ENCODE measurements around the gene CDKAL1. TPM values are rescaled to one million over a fixed set of nuclear protein-coding genes. Genes with fewer than 3 reads are reported as not detected.

CDKAL1 gene
- total RNA-seq, 1 donor from 2014 or later: 39.6 TPM

DNA sequence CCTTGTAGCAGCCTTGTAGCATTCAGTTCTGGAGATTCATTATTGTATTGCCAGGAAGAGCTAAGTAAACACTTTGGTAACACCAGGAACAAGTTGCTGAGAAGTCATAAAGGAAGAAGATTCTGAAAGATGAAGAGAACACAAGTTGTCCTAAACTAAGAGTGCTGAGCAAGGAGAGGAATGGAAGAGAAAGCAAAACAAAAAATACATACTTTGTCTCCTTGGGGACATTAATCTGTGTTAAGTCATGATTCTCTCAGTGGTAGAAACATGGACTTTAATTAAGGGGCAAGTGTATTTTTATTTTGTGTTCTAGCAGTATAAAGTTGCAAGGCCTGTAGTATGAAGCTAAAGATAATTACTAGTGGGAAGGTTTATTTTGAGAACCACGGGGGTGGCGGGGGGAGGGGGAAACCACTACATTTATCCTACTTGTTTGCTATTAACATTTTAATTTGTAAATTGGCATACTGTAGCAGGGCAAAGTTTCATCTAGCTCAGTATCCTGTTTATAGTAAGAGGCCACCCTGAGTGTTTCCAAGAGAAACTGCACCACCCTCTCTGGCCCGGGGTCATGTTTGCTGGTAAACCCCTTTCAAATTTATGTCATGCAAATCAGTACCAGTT lies 463.0 kb downstream of the CDKAL1 start:
- no peak overlapping the region for H3K27ac ChIP-seq
- H3K4me2 ChIP-seq: no peak overlapping the region
- TF ChIP-seq EZH2phosphoT487 (IDR thresholded peaks at IDR 0.05) (no peak), EZH2 (IDR thresholded peaks at IDR 0.05) (no peak)
- TF ChIP-seq, protein P1, sequence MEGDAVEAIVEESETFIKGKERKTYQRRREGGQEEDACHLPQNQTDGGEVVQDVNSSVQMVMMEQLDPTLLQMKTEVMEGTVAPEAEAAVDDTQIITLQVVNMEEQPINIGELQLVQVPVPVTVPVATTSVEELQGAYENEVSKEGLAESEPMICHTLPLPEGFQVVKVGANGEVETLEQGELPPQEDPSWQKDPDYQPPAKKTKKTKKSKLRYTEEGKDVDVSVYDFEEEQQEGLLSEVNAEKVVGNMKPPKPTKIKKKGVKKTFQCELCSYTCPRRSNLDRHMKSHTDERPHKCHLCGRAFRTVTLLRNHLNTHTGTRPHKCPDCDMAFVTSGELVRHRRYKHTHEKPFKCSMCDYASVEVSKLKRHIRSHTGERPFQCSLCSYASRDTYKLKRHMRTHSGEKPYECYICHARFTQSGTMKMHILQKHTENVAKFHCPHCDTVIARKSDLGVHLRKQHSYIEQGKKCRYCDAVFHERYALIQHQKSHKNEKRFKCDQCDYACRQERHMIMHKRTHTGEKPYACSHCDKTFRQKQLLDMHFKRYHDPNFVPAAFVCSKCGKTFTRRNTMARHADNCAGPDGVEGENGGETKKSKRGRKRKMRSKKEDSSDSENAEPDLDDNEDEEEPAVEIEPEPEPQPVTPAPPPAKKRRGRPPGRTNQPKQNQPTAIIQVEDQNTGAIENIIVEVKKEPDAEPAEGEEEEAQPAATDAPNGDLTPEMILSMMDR (IDR thresholded peaks at IDR 0.05): no peak
- no peak overlapping the region for H3K4me3 ChIP-seq
- H3K4me1 ChIP-seq: peaks cover 7% of the 10 kb centered on the region
- Mint-ChIP-seq H3K4me1 (peaks cover 23% of the 10 kb centered on the region), H3K4me3 (no peak overlapping the region), H3K36me3 (peaks cover 20% of the 10 kb centered on the region), H3K27ac (no peak overlapping the region), H3K9me3 (peaks cover 13% of the 10 kb centered on the region), H3K27me3 (ENCODE audit: insufficient read depth, low read depth) (no peaks in the 10 kb centered on the region)
- no peaks in the 10 kb centered on the region for H3K9me3 ChIP-seq (ENCODE audit: low read depth)
- H2AFZ ChIP-seq (replicated peaks): no peak overlapping the region
- H3K9ac ChIP-seq: no peak overlapping the region
- no peaks in the 10 kb centered on the region for H3K36me3 ChIP-seq
- DNase-seq (ENCODE audit: low spot score): no peak
- no peaks in the 10 kb centered on the region for H4K20me1 ChIP-seq (ENCODE audit: low read depth)
- H3K27me3 ChIP-seq: no peaks in the 10 kb centered on the region
- H3K79me2 ChIP-seq (ENCODE audit: low read depth): no peaks in the 10 kb centered on the region
- H3F3A ChIP-seq (ENCODE audit: low read depth): no peaks in the 10 kb centered on the region

DNA sequence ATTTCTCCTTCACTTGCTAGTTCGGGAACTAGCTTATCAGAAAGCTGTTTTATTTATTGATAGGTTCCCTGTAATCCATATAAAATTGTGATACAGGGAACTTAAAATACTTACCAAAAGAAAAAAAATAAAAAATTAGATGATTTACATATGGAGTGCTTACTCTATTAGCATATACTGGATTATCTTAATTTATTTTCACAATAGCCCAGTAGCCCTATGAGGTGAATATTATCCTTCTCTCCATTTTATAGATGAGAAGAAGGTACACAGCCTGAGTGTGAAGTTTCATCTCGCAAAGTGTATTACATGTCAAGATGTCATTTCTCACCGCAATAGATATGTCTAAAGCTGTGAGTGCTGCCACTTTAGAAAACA lies 463.5 kb downstream of the CDKAL1 start:
- H3K9ac ChIP-seq: no peak overlapping the region
- H3F3A ChIP-seq (ENCODE audit: low read depth): no peaks in the 10 kb centered on the region
- Mint-ChIP-seq H3K9me3 (peaks cover 13% of the 10 kb centered on the region), H3K36me3 (peaks cover 20% of the 10 kb centered on the region), H3K27me3 (ENCODE audit: insufficient read depth, low read depth) (no peaks in the 10 kb centered on the region), H3K4me1 (peaks cover 23% of the 10 kb centered on the region), H3K4me3 (no peak overlapping the region), H3K27ac (no peak overlapping the region)
- H3K27me3 ChIP-seq: no peaks in the 10 kb centered on the region
- peaks cover 7% of the 10 kb centered on the region for H3K4me1 ChIP-seq
- no peaks in the 10 kb centered on the region for H3K9me3 ChIP-seq (ENCODE audit: low read depth)
- no peaks in the 10 kb centered on the region for H3K36me3 ChIP-seq
- no peaks in the 10 kb centered on the region for H4K20me1 ChIP-seq (ENCODE audit: low read depth)
- H3K27ac ChIP-seq: no peak overlapping the region
- H3K4me3 ChIP-seq: no peak overlapping the region
- no peaks in the 10 kb centered on the region for H3K79me2 ChIP-seq (ENCODE audit: low read depth)
- DNase-seq (ENCODE audit: low spot score): no peak
- no peak overlapping the region for H3K4me2 ChIP-seq
- no peak overlapping the region for H2AFZ ChIP-seq (replicated peaks)
- TF ChIP-seq EZH2 (IDR thresholded peaks at IDR 0.05) (no peak), EZH2phosphoT487 (IDR thresholded peaks at IDR 0.05) (no peak)
- TF ChIP-seq, protein P1 (IDR thresholded peaks at IDR 0.05): no peak

DNA sequence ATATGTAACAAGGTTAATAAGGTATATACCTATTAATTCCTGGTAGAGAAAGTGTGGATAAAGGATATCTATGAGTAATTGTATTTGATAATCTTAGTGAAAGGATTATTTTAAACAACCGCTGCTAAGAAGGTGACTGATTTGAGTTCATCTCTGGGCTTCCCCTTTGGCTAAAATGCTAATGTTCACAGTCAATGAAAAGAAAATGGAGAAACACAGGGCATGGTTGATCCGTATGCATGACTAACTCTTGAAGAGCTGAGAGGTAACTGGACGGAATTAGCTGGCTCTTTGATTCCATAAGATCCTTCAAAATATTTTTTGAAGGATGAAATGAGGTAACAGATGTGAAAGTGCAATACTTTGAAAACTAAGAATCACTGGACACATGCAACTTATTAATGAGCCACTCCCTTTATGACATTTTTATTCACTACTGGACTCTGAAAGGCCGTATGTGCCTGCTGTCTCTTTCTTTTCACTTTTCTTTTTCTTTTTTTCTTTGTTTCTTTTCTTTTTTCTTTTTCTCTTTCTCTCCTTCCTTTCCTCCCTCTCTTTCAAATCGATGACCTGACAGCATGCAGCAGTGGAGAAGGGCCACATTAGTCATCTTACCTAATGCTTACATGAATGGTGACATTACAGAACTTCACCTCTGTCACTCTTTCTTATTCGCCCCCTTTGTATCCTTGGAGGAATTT lies 464.6 kb downstream of the CDKAL1 start:
- Histone ChIP-seq H3F3A (ENCODE audit: low read depth) (no peaks in the 10 kb centered on the region), H4K20me1 (ENCODE audit: low read depth) (no peaks in the 10 kb centered on the region), H3K9me3 (ENCODE audit: low read depth) (no peaks in the 10 kb centered on the region), H3K27me3 (no peaks in the 10 kb centered on the region), H3K79me2 (ENCODE audit: low read depth) (no peaks in the 10 kb centered on the region), H3K9ac (no peak overlapping the region), H2AFZ (replicated peaks) (no peak overlapping the region), H3K4me1 (peaks cover 7% of the 10 kb centered on the region), H3K4me3 (no peak overlapping the region), H3K36me3 (no peaks in the 10 kb centered on the region), H3K27ac (no peak overlapping the region), H3K4me2 (no peak overlapping the region)
- Mint-ChIP-seq H3K27me3 (ENCODE audit: insufficient read depth, low read depth) (no peaks in the 10 kb centered on the region), H3K4me1 (peaks cover 23% of the 10 kb centered on the region), H3K4me3 (no peak overlapping the region), H3K27ac (peak overlapping the region; percentile 55), H3K9me3 (peaks cover 11% of the 10 kb centered on the region), H3K36me3 (peaks cover 20% of the 10 kb centered on the region)
- no peak for TF ChIP-seq EZH2phosphoT487 (IDR thresholded peaks at IDR 0.05)
- DNase-seq (ENCODE audit: low spot score): peak; percentile 8

DNA sequence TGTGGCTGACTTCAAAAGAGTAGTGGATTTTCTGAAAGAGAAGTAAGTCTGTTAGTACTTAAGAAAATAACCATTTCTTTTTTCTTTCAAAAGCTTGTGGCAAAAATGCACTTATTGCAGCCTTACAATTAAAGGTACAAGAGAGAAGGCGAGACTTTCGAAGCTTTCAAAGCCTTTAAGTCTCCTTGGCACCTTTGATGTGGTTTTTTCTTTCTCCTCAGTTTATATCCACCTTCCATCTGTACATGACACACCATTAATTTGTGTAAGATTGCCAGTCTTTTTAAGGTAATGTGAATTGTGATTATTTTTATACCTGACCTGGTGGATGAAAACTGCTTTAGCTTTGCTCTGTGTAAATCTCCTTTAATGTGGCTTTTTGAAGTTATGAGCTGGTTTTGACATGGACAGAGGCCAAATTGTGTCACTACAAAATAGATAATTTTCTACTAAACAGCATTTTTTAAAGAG lies 466.1 kb downstream of the CDKAL1 start:
- TF ChIP-seq EZH2 (IDR thresholded peaks at IDR 0.05): no peak
- TF ChIP-seq EZH2phosphoT487 (IDR thresholded peaks at IDR 0.05): no peak
- TF ChIP-seq, protein P1 (IDR thresholded peaks at IDR 0.05): no peak
- peaks cover 15% of the 10 kb centered on the region for H3K36me3 Mint-ChIP-seq
- no peaks in the 10 kb centered on the region for H3K9me3 ChIP-seq (ENCODE audit: low read depth)
- no peak overlapping the region for H2AFZ ChIP-seq (replicated peaks)
- no peaks in the 10 kb centered on the region for H3F3A ChIP-seq (ENCODE audit: low read depth)
- no peaks in the 10 kb centered on the region for H3K79me2 ChIP-seq (ENCODE audit: low read depth)
- peaks cover 2% of the 10 kb centered on the region for H3K9me3 Mint-ChIP-seq
- no peak overlapping the region for H3K27ac ChIP-seq
- H4K20me1 ChIP-seq (ENCODE audit: low read depth): no peaks in the 10 kb centered on the region
- H3K4me2 ChIP-seq: no peak overlapping the region
- no peaks in the 10 kb centered on the region for H3K27me3 ChIP-seq
- H3K4me1 Mint-ChIP-seq: peaks cover 23% of the 10 kb centered on the region
- H3K4me3 Mint-ChIP-seq: no peak overlapping the region
- H3K27ac Mint-ChIP-seq: no peak overlapping the region
- H3K9ac ChIP-seq: no peak overlapping the region
- H3K36me3 ChIP-seq: no peaks in the 10 kb centered on the region
- no peaks in the 10 kb centered on the region for H3K27me3 Mint-ChIP-seq (ENCODE audit: insufficient read depth, low read depth)
- no peak for DNase-seq (ENCODE audit: low spot score)
- no peak overlapping the region for H3K4me3 ChIP-seq
- H3K4me1 ChIP-seq: peaks cover 7% of the 10 kb centered on the region

All from neural progenitor cell (in vitro differentiated cells).